Hematopoietic multipotent progenitor cell (in vitro differentiated cells): Measurements from ENCODE around the gene DIP2A. TPM values are rescaled to one million over a fixed set of nuclear protein-coding genes. Genes with fewer than 3 reads are reported as not detected.
A peak's percentile ranks its signal among the peaks of the same experiment; 100 is the strongest.
"Not testable (repeated sequence)": the region's sequence is repeated elsewhere in the genome, so short reads cannot be mapped to it uniquely, and the experiment has no call there.

Experiments
- DNase-seq, 3 donors: peaks; one replicate each; pipeline ENCODE4 v3.0.0-alpha.2; 2011 to 2015; ENCODE audit warnings: low read depth in 2 of 3, low spot score in 2 of 3
- total RNA-seq: library from RNA; depleted of rRNA; stranded (reverse); fragments of >200 nt; gene quantifications from one replicate; pipeline ENCODE4 v1.2.3, GENCODE V29; 2012

The DIP2A gene
- total RNA-seq, 1 donor = 61.7 TPM

- no peak for DNase-seq
These were observed 10.6 kb upstream of the DIP2A start for GRCh38 chr21:46448108-46448507.

GRCh38 chr21:46448855-46449254 is 9.8 kb upstream of the DIP2A start:
- peak in 1 of 3 donors; percentile 11 for DNase-seq

GRCh38 chr21:46452710-46453109 is 6.0 kb upstream of the DIP2A start:
- no peak for DNase-seq

GRCh38 chr21:46454142-46454541 is 4.5 kb upstream of the DIP2A start:
- DNase-seq = no peak

- no peak for DNase-seq
These were observed 3.9 kb upstream of the DIP2A start for GRCh38 chr21:46454634-46455390.

- DNase-seq = no peak
These were observed 2.9 kb upstream of the DIP2A start for GRCh38 chr21:46455575-46456385.

- DNase-seq = no peak
These were observed 1.9 kb upstream of the DIP2A start for GRCh38 chr21:46456750-46457149.

GRCh38 chr21:46457801-46458314 is 833 bp upstream of the DIP2A start:
- DNase-seq = peak in 1 of 3 donors; percentile 56

- DNase-seq = no peak
These were observed 299 bp downstream of the DIP2A start for GRCh38 chr21:46459024-46459355.

GRCh38 chr21:46459356-46460112 is 843 bp downstream of the DIP2A start:
- DNase-seq = no peak

- no peak for DNase-seq
These were observed 3.2 kb downstream of the DIP2A start for GRCh38 chr21:46461909-46462308.

- not testable (repeated sequence) for DNase-seq
These were observed 6.5 kb downstream of the DIP2A start for GRCh38 chr21:46465153-46465552.

GRCh38 chr21:46465651-46466050 is 7.0 kb downstream of the DIP2A start:
- DNase-seq = no peak

- DNase-seq = no peak
These were observed 9.6 kb downstream of the DIP2A start for GRCh38 chr21:46468108-46468774.

- no peak for DNase-seq
These were observed 10.6 kb downstream of the DIP2A start for GRCh38 chr21:46469275-46469674.

- DNase-seq = no peak
These were observed 12.8 kb downstream of the DIP2A start for GRCh38 chr21:46471514-46471913.

- DNase-seq = peak in 1 of 3 donors; percentile 63
These were observed 13.6 kb downstream of the DIP2A start for GRCh38 chr21:46472246-46472645.

- no peak for DNase-seq
These were observed 15.7 kb downstream of the DIP2A start for GRCh38 chr21:46474382-46474781.

GRCh38 chr21:46475296-46475695 is 16.6 kb downstream of the DIP2A start:
- no peak for DNase-seq

GRCh38 chr21:46477765-46478164 is 19.1 kb downstream of the DIP2A start:
- DNase-seq = no peak

GRCh38 chr21:46478910-46479309 is 20.2 kb downstream of the DIP2A start:
- DNase-seq = no peak
